IPS-NIHi11 (cell line): Measurements from ENCODE around the gene ZDHHC8.

Source experiments
- DNase-seq: peaks from one replicate; pipeline ENCODE4 v3.0.0; 2012; ENCODE audit warnings: mixed read lengths, low spot score

ZDHHC8 gene

GRCh38 chr22:20113551-20114310 is 17.9 kb upstream of the ZDHHC8 start:
- no peak for DNase-seq

GRCh38 chr22:20114506-20115475 is 16.8 kb upstream of the ZDHHC8 start:
- DNase-seq: no peak

- DNase-seq: no peak
Observed at GRCh38 chr22:20115691-20116375, 15.8 kb upstream of the ZDHHC8 start, which contains the start of gene RANBP1. Gene RANBP1 (plus strand): TSS chr22:20116104. CDS start chr22:20116185, 81 bp downstream.

GRCh38 chr22:20116376-20116950 is 15.1 kb upstream of the ZDHHC8 start:
- DNase-seq: no peak

- DNase-seq: peak; percentile 99
Observed at GRCh38 chr22:20116951-20117632, 14.5 kb upstream of the ZDHHC8 start, which contains the start of gene TRMT2A. Gene TRMT2A (minus strand): TSS chr22:20117226. CDS start chr22:20116906, 320 bp downstream.

- DNase-seq: no peak
Observed at GRCh38 chr22:20117633-20118299, 13.8 kb upstream of the ZDHHC8 start.

- DNase-seq: no peak
Observed at GRCh38 chr22:20118300-20119020, 13.1 kb upstream of the ZDHHC8 start.

- no peak for DNase-seq
Observed at GRCh38 chr22:20121856-20122415, 9.7 kb upstream of the ZDHHC8 start.

- no peak for DNase-seq
Observed at GRCh38 chr22:20123366-20124082, 8.1 kb upstream of the ZDHHC8 start.

- DNase-seq: no peak
Observed at GRCh38 chr22:20124083-20124787, 7.4 kb upstream of the ZDHHC8 start.

GRCh38 chr22:20125201-20126174 is 6.1 kb upstream of the ZDHHC8 start:
- no peak for DNase-seq

GRCh38 chr22:20126284-20127029 is 5.1 kb upstream of the ZDHHC8 start:
- no peak for DNase-seq

- DNase-seq: no peak
Observed at GRCh38 chr22:20127318-20127868, 4.2 kb upstream of the ZDHHC8 start.

- DNase-seq: no peak
Observed at GRCh38 chr22:20127869-20128618, 3.6 kb upstream of the ZDHHC8 start.

GRCh38 chr22:20128619-20128901 is 3.0 kb upstream of the ZDHHC8 start:
- no peak for DNase-seq
